ENCODE measurements around the gene RHEB.

DNA sequence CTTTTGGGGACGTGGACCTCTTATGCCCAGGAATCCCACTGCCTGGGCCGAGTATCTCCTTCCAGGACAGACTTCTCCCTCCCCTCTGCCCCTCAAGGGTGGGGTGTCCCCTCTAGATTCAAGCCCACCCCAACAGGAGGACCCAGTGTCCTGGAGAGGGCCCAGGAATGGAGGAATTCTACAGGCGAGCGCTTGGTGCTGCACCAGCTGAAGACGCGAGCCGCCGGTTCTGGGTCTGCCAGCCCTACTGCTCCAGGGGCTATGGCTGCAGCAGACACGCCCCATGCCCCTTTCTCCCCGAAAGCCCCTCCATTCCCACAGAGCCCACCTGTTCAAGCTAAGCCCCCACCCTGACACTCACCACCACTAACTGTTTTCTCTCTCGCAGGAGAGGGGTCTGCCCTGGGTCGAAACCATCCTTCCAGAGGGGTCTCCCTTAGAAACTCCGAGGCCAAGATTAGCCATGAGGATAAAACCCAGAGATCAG is 88.4 kb downstream of the RHEB start:
- no peak for TF ChIP-seq POLR2A (IDR thresholded peaks at IDR 0.05)
- TF ChIP-seq, protein P1, sequence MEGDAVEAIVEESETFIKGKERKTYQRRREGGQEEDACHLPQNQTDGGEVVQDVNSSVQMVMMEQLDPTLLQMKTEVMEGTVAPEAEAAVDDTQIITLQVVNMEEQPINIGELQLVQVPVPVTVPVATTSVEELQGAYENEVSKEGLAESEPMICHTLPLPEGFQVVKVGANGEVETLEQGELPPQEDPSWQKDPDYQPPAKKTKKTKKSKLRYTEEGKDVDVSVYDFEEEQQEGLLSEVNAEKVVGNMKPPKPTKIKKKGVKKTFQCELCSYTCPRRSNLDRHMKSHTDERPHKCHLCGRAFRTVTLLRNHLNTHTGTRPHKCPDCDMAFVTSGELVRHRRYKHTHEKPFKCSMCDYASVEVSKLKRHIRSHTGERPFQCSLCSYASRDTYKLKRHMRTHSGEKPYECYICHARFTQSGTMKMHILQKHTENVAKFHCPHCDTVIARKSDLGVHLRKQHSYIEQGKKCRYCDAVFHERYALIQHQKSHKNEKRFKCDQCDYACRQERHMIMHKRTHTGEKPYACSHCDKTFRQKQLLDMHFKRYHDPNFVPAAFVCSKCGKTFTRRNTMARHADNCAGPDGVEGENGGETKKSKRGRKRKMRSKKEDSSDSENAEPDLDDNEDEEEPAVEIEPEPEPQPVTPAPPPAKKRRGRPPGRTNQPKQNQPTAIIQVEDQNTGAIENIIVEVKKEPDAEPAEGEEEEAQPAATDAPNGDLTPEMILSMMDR (IDR thresholded peaks at IDR 0.05): no peak

Measured in stomach (tissue), 4 donors.